HG03139 (cell line): ENCODE data around the gene E2F6.
A peak's percentile ranks its signal among the peaks of the same experiment; 100 is the strongest.

Experiments used
- ATAC-seq: cut with Tn5 transposase; IDR thresholded peaks from one replicate; pipeline ENCODE4 v1.9.1; 2021; ENCODE audit not compliant: unreplicated experiment

Gene E2F6

GRCh38 chr2:11465485-11466306 is at the start of gene E2F6:
Gene E2F6, minus strand, starts transcription at chr2:11466161. Its CDS starts 282 bp downstream, at chr2:11465879.
- peak; percentile 54 for ATAC-seq

GRCh38 chr2:11515490-11515981 is 49.6 kb upstream of the E2F6 start:
- ATAC-seq: no peak

- ATAC-seq: no peak
These were observed 48.9 kb upstream of the E2F6 start for GRCh38 chr2:11514904-11515303.

DNA sequence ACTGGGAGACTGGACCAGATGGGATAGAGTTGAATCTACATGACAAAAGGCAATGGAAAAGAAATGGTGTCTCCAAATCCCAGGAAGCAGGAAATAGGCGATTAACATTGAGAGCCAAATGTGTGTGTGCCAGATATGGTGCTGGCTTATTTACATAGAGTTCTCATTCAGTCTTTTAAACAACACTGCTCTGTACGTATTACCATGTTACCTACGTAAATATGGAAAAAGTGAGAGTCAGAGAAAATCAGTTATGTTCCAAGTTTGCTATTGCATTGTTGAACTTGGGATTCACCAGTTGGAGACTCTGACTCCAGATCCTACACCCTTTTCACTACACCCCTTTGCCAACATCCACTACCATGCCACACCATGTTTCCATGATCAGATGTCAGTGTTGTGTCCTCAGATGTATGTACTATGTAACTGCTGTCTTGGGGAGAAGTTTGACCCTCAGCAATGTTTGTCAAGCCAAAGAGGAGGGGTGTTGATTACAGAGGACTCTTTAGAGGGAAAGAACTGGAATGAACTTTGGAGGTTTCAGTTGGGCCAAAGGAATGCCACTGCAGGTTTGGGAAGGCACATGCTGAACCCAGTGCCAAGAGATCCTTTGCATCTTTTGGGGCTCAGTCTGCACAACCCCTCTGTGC is 48.2 kb upstream of the E2F6 start:
- no peak for ATAC-seq

GRCh38 chr2:11513319-11513718 is 47.4 kb upstream of the E2F6 start:
- no peak for ATAC-seq

DNA sequence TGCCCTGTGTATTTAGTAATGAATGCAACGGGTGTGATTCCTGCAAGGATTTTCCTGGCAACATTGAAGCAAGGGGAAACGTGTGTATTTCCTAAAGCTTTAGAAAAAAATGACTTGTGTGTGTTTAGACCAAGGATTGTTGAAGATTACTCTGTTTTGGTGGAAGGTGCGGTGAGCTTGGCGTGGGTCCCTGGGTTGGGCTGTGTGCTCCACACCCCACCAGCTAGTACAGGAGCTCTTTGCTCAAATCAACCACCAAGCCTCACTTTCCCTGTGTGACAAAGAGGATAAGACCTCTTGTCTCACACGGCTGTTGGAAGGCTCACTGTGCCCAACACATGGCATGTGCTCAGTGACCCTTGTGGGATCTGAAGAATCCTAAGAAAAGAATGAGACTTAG is 46.5 kb upstream of the E2F6 start:
- ATAC-seq: no peak

DNA sequence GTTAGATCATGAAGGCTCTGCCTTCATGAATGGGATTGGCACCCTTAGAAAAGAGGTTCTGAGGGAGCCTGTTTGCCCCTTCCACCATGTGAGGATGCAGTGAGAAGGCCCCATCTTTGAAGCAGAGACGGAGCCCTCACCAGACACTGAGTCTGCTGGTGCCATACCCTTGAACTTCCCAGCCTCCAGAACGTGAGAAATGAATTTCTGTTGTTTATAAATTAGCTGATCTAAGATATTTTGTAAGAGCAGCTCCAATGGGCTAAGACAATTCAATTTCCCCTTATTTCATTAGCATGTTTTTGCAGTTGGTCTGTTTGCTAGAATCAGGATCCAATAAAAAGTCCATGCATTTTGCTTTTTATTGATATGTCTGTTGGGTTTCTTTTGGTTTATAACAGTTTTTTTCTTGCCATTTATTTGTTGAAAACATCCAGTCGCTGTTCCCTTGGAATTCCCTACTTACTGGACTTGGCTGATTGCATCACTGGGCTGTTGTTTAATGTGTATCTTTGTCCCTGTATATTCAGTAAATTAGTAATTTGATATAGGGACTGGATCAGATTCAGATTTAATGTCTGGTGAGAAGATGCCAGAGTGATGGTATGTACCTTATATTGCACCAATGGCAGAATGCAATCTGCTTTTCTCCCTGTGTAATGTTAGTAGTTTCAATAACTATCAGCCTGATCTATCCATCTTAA is 43.8 kb upstream of the E2F6 start:
- ATAC-seq: no peak

GRCh38 chr2:11508279-11508678 is 42.3 kb upstream of the E2F6 start:
- ATAC-seq: no peak

- ATAC-seq: no peak
These were observed 41.6 kb upstream of the E2F6 start for GRCh38 chr2:11507517-11507916.

- no peak for ATAC-seq
These were observed 40.6 kb upstream of the E2F6 start for GRCh38 chr2:11506611-11506969.

GRCh38 chr2:11505652-11506610 is 40.0 kb upstream of the E2F6 start:
- no peak for ATAC-seq

- no peak for ATAC-seq
These were observed 37.5 kb upstream of the E2F6 start for GRCh38 chr2:11503354-11503927.

- no peak for ATAC-seq
These were observed 36.9 kb upstream of the E2F6 start for GRCh38 chr2:11502740-11503292.

- ATAC-seq: no peak
These were observed 34.8 kb upstream of the E2F6 start for GRCh38 chr2:11500702-11501303.

DNA sequence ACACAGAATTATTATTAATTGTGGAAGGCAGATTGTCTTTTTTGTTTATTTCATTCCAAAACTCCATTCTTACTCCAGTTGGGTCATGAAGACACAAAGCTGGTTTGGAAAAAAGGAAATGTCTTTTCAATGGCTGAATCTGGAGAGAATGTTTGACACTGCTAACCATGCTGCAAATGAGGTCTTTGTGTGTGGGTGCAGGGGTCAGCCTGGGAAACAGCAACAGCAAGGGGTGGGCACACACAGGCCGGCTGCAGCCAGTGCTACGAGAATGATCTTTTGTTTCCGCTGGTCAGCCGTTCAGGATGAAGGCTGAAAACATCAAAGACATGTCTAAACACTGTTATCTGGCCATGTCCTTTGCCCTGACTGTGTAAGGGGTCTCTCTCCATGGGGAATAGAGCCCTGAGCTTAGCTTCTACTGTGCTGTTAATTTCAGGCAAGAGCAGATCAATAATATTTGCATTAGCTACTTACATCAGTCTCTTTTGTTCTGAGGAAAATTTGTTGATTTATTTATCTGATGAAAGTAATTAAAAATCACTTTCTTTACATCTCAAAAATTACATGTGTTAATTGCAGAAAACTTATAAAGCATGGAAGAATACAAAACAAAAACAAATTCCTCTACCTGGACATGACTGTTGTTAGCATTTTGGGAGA is 33.3 kb upstream of the E2F6 start:
- ATAC-seq: no peak

DNA sequence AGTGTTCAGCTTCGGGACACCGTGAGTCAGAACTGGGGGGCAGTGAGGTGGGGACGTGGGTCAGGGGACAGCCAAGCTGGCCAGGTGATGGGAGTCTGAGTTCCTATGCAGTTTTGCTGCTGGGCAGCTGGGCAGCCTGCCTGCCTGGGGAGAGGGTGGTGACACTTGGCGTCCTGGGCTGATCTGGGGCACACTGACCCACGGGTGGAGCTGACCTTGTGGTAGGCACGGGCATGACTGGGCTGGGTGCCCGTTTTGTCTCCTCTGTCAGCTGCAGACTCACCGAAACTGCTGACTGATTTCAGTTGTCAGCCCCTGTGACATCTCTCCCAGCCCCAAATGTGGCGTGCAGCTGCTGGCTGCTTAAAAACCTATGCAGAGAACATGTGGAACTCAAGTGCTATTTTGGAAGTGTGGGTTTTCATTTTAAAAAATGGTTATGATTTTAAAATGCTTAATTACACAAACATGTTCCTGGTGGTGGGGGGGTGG is 32.6 kb upstream of the E2F6 start:
- ATAC-seq: peak; percentile 82

DNA sequence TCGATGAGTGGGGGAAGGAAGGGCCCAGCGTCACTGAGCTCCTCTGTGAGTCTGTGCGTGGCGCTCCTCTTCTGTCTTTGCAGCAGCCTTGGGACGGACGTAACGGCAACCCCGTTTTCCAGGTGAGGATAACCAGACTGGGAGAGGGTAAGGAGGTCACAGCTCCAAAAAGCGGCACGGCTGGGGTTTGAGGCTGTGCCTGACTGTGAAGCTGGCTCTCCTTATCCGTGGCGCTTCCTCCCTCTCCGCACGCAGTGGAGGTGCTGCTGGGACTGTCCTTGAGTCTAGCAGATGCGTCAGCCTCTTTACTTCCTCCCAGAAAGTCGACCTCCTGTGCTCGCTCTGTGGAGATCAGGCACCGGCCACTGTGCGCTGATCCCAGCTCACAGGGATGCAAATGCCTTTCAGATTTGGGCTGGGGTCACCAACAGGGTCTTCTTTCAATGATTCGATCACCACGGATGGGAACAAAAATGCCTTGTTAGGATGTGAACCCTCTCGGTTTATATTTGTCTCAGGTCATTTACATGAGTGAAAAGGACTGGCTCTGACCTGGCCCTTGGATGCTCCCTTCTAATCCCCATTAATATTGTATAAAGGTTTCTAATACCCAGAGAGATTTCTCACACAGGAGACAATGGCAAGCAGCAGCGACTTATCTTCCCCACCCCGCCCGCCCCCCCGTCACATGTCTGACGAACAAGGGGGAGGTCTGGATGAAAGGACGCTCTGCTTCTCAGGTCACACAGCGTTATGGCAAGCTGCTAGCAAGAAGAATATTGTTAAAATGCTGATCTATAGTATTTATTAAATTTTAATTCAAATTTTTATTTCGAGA is 30.1 kb upstream of the E2F6 start:
- ATAC-seq: no peak

- ATAC-seq: no peak
These were observed 28.3 kb upstream of the E2F6 start for GRCh38 chr2:11494310-11494709.
